Neuronal stem cell (in vitro differentiated cells): ENCODE data around the gene RHBDL2.

Experiments
- DNase-seq: peaks from one replicate; pipeline ENCODE4 v3.0.0-alpha.2; 2013; ENCODE audit warnings: low spot score
- H2AFZ ChIP-seq: one replicate; pipeline ENCODE4 v1.6.1; 2013; ENCODE audit warnings: mild to moderate bottlenecking, low read length, inconsistent platforms
- H2AK5ac ChIP-seq: 2 replicates; pipeline ENCODE4 v1.6.1; 2013; ENCODE audit warnings: low read depth, mild to moderate bottlenecking, inconsistent platforms, low read length, moderate library complexity, mixed read lengths
- H2BK120ac ChIP-seq: 2 replicates; pipeline ENCODE4 v1.6.1; 2013; ENCODE audit warnings: low read depth, mild to moderate bottlenecking, inconsistent platforms, low read length, moderate library complexity, mixed read lengths
- H2BK12ac ChIP-seq: one replicate; pipeline ENCODE4 v1.6.1; 2013; ENCODE audit warnings: low read length, inconsistent platforms
- H2BK15ac ChIP-seq: 2 replicates; pipeline ENCODE4 v1.6.1; 2013; ENCODE audit warnings: mild to moderate bottlenecking, low read length, inconsistent platforms, mixed read lengths
- H2BK5ac ChIP-seq: one replicate; pipeline ENCODE4 v1.6.1; 2013; ENCODE audit warnings: inconsistent platforms, mild to moderate bottlenecking, low read length, moderate library complexity
- H3K14ac ChIP-seq: one replicate; pipeline ENCODE4 v1.6.1; 2013; ENCODE audit warnings: low read length, inconsistent platforms
- H3K18ac ChIP-seq: 2 replicates; pipeline ENCODE4 v1.6.1; 2013; ENCODE audit warnings: low read length, inconsistent platforms
- H3K23ac ChIP-seq: 2 replicates; pipeline ENCODE4 v1.6.1; 2013; ENCODE audit warnings: low read depth, mild to moderate bottlenecking, mixed read lengths, low read length, inconsistent platforms; ENCODE audit not compliant: poor library complexity
- H3K27ac ChIP-seq: replicated peaks from 3 replicates; pipeline ENCODE4 v1.5.1; 2013; ENCODE audit warnings: low read length, inconsistent platforms
- H3K27me3 ChIP-seq, 3 experiments: 2 replicates each; pipeline ENCODE4 v1.6.1; 2013; ENCODE audit warnings: low read length in 3 of 3, mild to moderate bottlenecking in 2 of 3, inconsistent platforms in 1 of 3, low read depth in 1 of 3, mixed read lengths in 1 of 3, moderate library complexity in 1 of 3; ENCODE audit not compliant: control insufficient read depth in 3 of 3, insufficient read depth in 3 of 3
- H3K36me3 ChIP-seq, 2 donors: replicated peaks in 1 of 2; 2 replicates each; pipeline ENCODE4 v1.6.1; 2013; ENCODE audit warnings: low read length in 2 of 2; ENCODE audit not compliant: control insufficient read depth in 2 of 2, insufficient read depth in 2 of 2
- H3K4ac ChIP-seq: 2 replicates; pipeline ENCODE4 v1.6.1; 2013; ENCODE audit warnings: inconsistent platforms, mild to moderate bottlenecking, low read length, moderate library complexity
- H3K4me1 ChIP-seq, 2 donors: 1 replicate in 1 of 2; 2 replicates in 1 of 2; pipeline ENCODE4 v1.6.1; 2013; ENCODE audit warnings: low read length in 2 of 2, low read depth in 1 of 2; ENCODE audit not compliant: control insufficient read depth in 2 of 2, insufficient read depth in 1 of 2
- H3K4me2 ChIP-seq: one replicate; pipeline ENCODE4 v1.6.1; 2013; ENCODE audit warnings: mild to moderate bottlenecking, low read length, inconsistent platforms; ENCODE audit not compliant: insufficient read depth, poor library complexity, severe bottlenecking
- H3K4me3 ChIP-seq, 2 donors: 2 replicates each; pipeline ENCODE4 v1.5.1; 2013; ENCODE audit warnings: low read length in 2 of 2, mild to moderate bottlenecking in 2 of 2, inconsistent platforms in 1 of 2, moderate library complexity in 1 of 2
- H3K79me1 ChIP-seq: one replicate; pipeline ENCODE4 v1.6.1; 2013; ENCODE audit warnings: low read depth, mild to moderate bottlenecking, inconsistent platforms, low read length, moderate library complexity
- H3K9ac ChIP-seq: one replicate; pipeline ENCODE4 v1.6.1; 2013; ENCODE audit warnings: mild to moderate bottlenecking, low read depth, low read length, inconsistent platforms; ENCODE audit not compliant: poor library complexity
- H3K9me3 ChIP-seq, 2 donors: replicated peaks in 1 of 2; 2 replicates each; pipeline versions ENCODE3 to v1.6.1; 2013; ENCODE audit warnings: low read length in 2 of 2, mild to moderate bottlenecking in 2 of 2, inconsistent platforms in 1 of 2, low read depth in 1 of 2, mixed read lengths in 1 of 2, moderate library complexity in 1 of 2; ENCODE audit not compliant: control insufficient read depth in 2 of 2, insufficient read depth in 1 of 2
- H4K8ac ChIP-seq: one replicate; pipeline ENCODE4 v1.6.1; 2013; ENCODE audit warnings: low read depth, mild to moderate bottlenecking, inconsistent platforms, low read length, moderate library complexity
- H4K91ac ChIP-seq: one replicate; pipeline ENCODE4 v1.6.1; 2013; ENCODE audit warnings: low read length, low read depth, mild to moderate bottlenecking, inconsistent platforms; ENCODE audit not compliant: poor library complexity
- WGBS, 2 donors: extraction: QIAGEN DNeasy Blood & Tissue Kit; methylation state at CpG; one replicate each; pipeline ENCODE4 v1.1.7; 2013; ENCODE audit warnings: missing lambda C conversion rate in 2 of 2, mixed read lengths in 1 of 2; ENCODE audit not compliant: insufficient read length in 2 of 2, insufficient replicate concordance in 1 of 2; ENCODE audit errors: extremely low coverage in 2 of 2; 5-methylcytosine and 5-hydroxymethylcytosine counted together

The RHBDL2 gene

DNA sequence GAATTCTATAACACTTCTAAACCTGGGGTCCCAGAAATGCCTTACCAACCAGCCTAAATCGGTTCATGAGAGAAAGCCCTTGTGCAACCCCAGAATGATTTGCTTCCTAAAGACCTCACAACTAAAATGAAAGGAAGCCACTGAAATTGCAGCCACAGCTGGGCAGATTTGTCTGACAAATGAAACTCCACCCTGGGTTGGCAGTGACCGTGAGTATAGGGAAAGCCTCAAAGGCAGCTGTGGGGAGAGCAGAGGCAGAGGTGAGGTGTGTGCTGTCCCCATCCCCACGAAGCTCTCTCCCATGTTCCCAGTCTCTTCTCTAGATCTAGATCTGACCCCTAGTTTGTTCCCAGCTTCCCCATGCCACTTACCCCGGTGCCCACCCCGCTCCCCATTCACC lies 23.1 kb downstream of the RHBDL2 start:
- no CpG with 5 or more reads among the region's 5 CpGs for WGBS, 2 donors
- no peak overlapping the region for H4K8ac ChIP-seq
- no peak for DNase-seq

DNA sequence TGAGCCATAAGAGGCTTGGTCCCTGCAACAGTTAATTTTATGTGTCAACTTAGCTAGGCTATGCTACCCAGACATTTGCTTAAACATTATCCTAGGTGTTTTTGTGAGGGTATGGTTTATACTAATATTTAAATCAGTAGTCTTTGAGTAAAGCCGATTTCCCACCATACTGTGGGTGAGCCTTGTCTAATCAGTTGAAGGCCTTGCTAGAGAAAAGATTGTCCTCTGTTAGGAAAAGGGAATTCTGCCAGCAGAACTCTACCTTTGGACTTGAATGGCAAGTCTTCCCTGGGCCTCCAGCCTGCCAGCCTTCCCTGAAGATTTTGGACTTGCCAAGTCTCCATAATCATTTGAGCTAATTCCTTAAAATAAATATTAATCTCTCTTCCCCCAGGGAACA lies 23.9 kb downstream of the RHBDL2 start:
- no peak overlapping the region for H3K4me2 ChIP-seq
- no peaks in the 10 kb centered on the region for H3K27me3 ChIP-seq
- no CpG with 5 or more reads among the region's 1 CpG for WGBS, 2 donors
- no peak overlapping the region for H3K4me3 ChIP-seq
- H2BK5ac ChIP-seq: no peak overlapping the region
- peaks cover 0 to 2% of the 10 kb centered on the region in 2 donors for H3K4me1 ChIP-seq
- H3K9me3 ChIP-seq: no peaks in the 10 kb centered on the region
- H3K9ac ChIP-seq: no peak overlapping the region
- H3K36me3 ChIP-seq: no peaks in the 10 kb centered on the region
- H2AFZ ChIP-seq: no peak overlapping the region
- H4K8ac ChIP-seq: no peak overlapping the region
- no peak overlapping the region for H4K91ac ChIP-seq
- no peak overlapping the region for H2BK120ac ChIP-seq
- H3K27ac ChIP-seq: no peak overlapping the region
- no peak overlapping the region for H3K23ac ChIP-seq
- H3K14ac ChIP-seq: no peak overlapping the region
- no peak overlapping the region for H2BK12ac ChIP-seq
- H2AK5ac ChIP-seq: no peak overlapping the region
- no peak overlapping the region for H3K4ac ChIP-seq
- H3K79me1 ChIP-seq: no peaks in the 10 kb centered on the region
- DNase-seq: no peak
- H3K18ac ChIP-seq: no peak overlapping the region
- no peak overlapping the region for H2BK15ac ChIP-seq

More for the DNA sequence above, 23.1 kb downstream of the RHBDL2 start:
- H4K91ac ChIP-seq: no peak overlapping the region
- H3K27ac ChIP-seq: no peak overlapping the region
- peaks cover 0 to 2% of the 10 kb centered on the region in 2 donors for H3K4me1 ChIP-seq
- no peak overlapping the region for H2BK5ac ChIP-seq
- no peak overlapping the region for H2BK120ac ChIP-seq
- no peak overlapping the region for H2AK5ac ChIP-seq
- no peak overlapping the region for H3K14ac ChIP-seq
- H3K4me2 ChIP-seq: no peak overlapping the region
- no peak overlapping the region for H2BK15ac ChIP-seq
- H3K9ac ChIP-seq: no peak overlapping the region
- H3K18ac ChIP-seq: no peak overlapping the region
- no peak overlapping the region for H2BK12ac ChIP-seq
- H3K4me3 ChIP-seq: no peak overlapping the region
- no peaks in the 10 kb centered on the region for H3K9me3 ChIP-seq
- H3K27me3 ChIP-seq: no peaks in the 10 kb centered on the region
- H3K23ac ChIP-seq: no peak overlapping the region
- H3K36me3 ChIP-seq: no peaks in the 10 kb centered on the region
- no peak overlapping the region for H3K4ac ChIP-seq
- no peaks in the 10 kb centered on the region for H3K79me1 ChIP-seq
- no peak overlapping the region for H2AFZ ChIP-seq

DNA sequence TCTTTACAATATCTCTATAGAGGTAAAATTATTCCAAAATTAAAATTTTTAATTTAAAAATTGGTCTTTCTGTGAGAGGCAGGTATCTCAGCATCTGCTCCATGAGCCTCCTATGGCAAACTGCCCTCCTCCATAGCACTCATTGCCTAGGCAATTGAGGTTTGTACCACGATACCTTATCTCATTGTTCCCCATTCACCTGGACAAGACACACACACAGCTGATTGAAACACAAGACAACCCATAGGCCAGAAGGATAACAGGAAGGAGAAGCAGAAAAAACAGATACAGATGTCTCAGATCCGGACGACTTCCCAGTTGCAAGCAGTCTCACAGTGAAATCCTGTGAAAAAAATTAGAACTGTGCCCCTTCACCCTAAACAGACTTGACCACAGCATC lies 24.3 kb downstream of the RHBDL2 start:
- Histone ChIP-seq H3K4me1 (peaks cover 0 to 2% of the 10 kb centered on the region in 2 donors), H3K79me1 (no peaks in the 10 kb centered on the region), H2BK15ac (no peak overlapping the region), H3K23ac (no peak overlapping the region), H2BK120ac (no peak overlapping the region), H3K27ac (no peak overlapping the region), H2BK12ac (no peak overlapping the region), H2BK5ac (no peak overlapping the region), H4K91ac (no peak overlapping the region), H3K4me2 (no peak overlapping the region), H3K4me3 (no peak overlapping the region), H3K9ac (no peak overlapping the region), H3K14ac (no peak overlapping the region), H2AFZ (no peak overlapping the region), H2AK5ac (no peak overlapping the region), H4K8ac (no peak overlapping the region), H3K27me3 (no peaks in the 10 kb centered on the region), H3K4ac (no peak overlapping the region), H3K18ac (no peak overlapping the region), H3K36me3 (no peaks in the 10 kb centered on the region), H3K9me3 (no peaks in the 10 kb centered on the region)
- no CpG with 5 or more reads among the region's 3 CpGs for WGBS, 2 donors
- DNase-seq: no peak

GRCh38 chr1:38915352-38915948 lies 26.2 kb downstream of the RHBDL2 start:
- no peak overlapping the region for H3K14ac ChIP-seq
- H4K91ac ChIP-seq: no peak overlapping the region
- H2BK15ac ChIP-seq: no peak overlapping the region
- no peak overlapping the region for H3K4me3 ChIP-seq
- H2AK5ac ChIP-seq: no peak overlapping the region
- H2BK12ac ChIP-seq: no peak overlapping the region
- H3K18ac ChIP-seq: no peak overlapping the region
- H3K9me3 ChIP-seq: no peaks in the 10 kb centered on the region
- no peak overlapping the region for H2AFZ ChIP-seq
- no peak overlapping the region for H4K8ac ChIP-seq
- no CpG with 5 or more reads among the region's 3 CpGs for WGBS, 2 donors
- no peak overlapping the region for H2BK5ac ChIP-seq
- H3K4ac ChIP-seq: no peak overlapping the region
- no peaks in the 10 kb centered on the region for H3K27me3 ChIP-seq
- no peaks in the 10 kb centered on the region for H3K36me3 ChIP-seq
- H3K4me2 ChIP-seq: no peak overlapping the region
- H3K79me1 ChIP-seq: no peaks in the 10 kb centered on the region
- no peak overlapping the region for H3K23ac ChIP-seq
- no peak overlapping the region for H3K27ac ChIP-seq
- no peak overlapping the region for H3K9ac ChIP-seq
- DNase-seq: no peak
- peaks cover 0 to 2% of the 10 kb centered on the region in 2 donors for H3K4me1 ChIP-seq
- no peak overlapping the region for H2BK120ac ChIP-seq
